ENCODE measurements around the gene STXBP1.

The STXBP1 gene

GRCh38 chr9:127741831-127742434 is 129.9 kb downstream of the STXBP1 start:
- no peaks in the 10 kb centered on the region for H3K36me3 ChIP-seq (ENCODE audit: low read length)
- H3K27me3 ChIP-seq (ENCODE audit: low read length): no peaks in the 10 kb centered on the region
- no peak overlapping the region for H2AFZ ChIP-seq (ENCODE audit: low read depth, low read length, severe bottlenecking)
- no peak overlapping the region for H3K27ac ChIP-seq (ENCODE audit: low read depth, low read length)
- no peaks in the 10 kb centered on the region for H3F3A ChIP-seq (ENCODE audit: insufficient read depth)
- TF ChIP-seq CTCF (IDR thresholded peaks at IDR 0.05; ENCODE audit: insufficient read depth, low read length, poor library complexity, severe bottlenecking): no peak
- TF ChIP-seq EZH2phosphoT487 (conservative IDR thresholded peaks at IDR 0.05; ENCODE audit: low read length): no peak
- no peaks in the 10 kb centered on the region for H3K9me2 ChIP-seq (replicated peaks; ENCODE audit: insufficient read depth, low read length)
- no peak overlapping the region for H3K9ac ChIP-seq (ENCODE audit: low read length)
- H3K4me3 ChIP-seq (ENCODE audit: insufficient read depth, low read length, poor library complexity, severe bottlenecking): no peak overlapping the region
- no peaks in the 10 kb centered on the region for H3K79me2 ChIP-seq (ENCODE audit: insufficient read depth, low read length)
- no peaks in the 10 kb centered on the region for H4K20me1 ChIP-seq (ENCODE audit: low read depth, low read length)
- no peak overlapping the region for H3K4me2 ChIP-seq (ENCODE audit: low read depth, low read length, poor library complexity, severe bottlenecking)
- no peaks in the 10 kb centered on the region for H3K9me3 ChIP-seq (ENCODE audit: insufficient read depth, low read length)
